Activated CD8-positive, alpha-beta memory T cell treated with anti-CD3 and anti-CD28 coated beads for 36 hours (primary cell): ENCODE measurements around the gene SLC6A16. TPM values are rescaled to one million over a fixed set of nuclear protein-coding genes. Genes with fewer than 3 reads are reported as not detected.

Experiments
- CTCF ChIA-PET: fragments of 350-600 bp; sonication (Branson Sonifier 250); formaldehyde crosslinking; loops from one replicate; lab custom pipeline; 2021; ENCODE audit warnings: antibody characterized with exemption; lab: Charles Lee
- POLR2A ChIA-PET: fragments of 350-600 bp; sonication (Branson Sonifier 250); formaldehyde crosslinking; loops from one replicate; lab custom pipeline; 2021; ENCODE audit warnings: antibody characterized with exemption; lab: Charles Lee
- total RNA-seq, 2 experiments: library from RNA; stranded (reverse); gene quantifications; one replicate each; pipeline ENCODE4 v1.2.3, GENCODE V29; 2021

The SLC6A16 gene
- total RNA-seq, 2 experiments from 2014 or later: 0.57 to 0.95 TPM

- CTCF ChIA-PET: interaction anchor here (0.8 to 1.4 kb wide), 2 partner anchors 36 to 120 kb away, joined by 3 read pairs; no protein-coding TSS in a partner anchor
Observed at GRCh38 chr19:49348305-49349189, 23.6 kb upstream of the SLC6A16 start.

GRCh38 chr19:49347835-49348234 lies 22.8 kb upstream of the SLC6A16 start:
- ChIA-PET POLR2A (interaction anchor here (0.5 kb wide), 1 partner anchor 216 kb away, joined by 5 read pairs; no protein-coding TSS in a partner anchor), CTCF (interaction anchor here (0.8 to 1.4 kb wide), 2 partner anchors 35 to 121 kb away, joined by 3 read pairs; no protein-coding TSS in a partner anchor)

More at GRCh38 chr19:49348305-49349189, 23.6 kb upstream of the SLC6A16 start:
- POLR2A ChIA-PET: no interaction called here

- CTCF ChIA-PET: no interaction called here
Observed at GRCh38 chr19:49347191-49347590, 22.2 kb upstream of the SLC6A16 start.

GRCh38 chr19:49344505-49345423 lies 19.8 kb upstream of the SLC6A16 start:
- ChIA-PET CTCF (interaction anchor here (0.6 to 0.8 kb wide), 2 partner anchors 47 to 101 kb away, joined by 3 to 4 read pairs; no protein-coding TSS in a partner anchor), POLR2A (no interaction called here)

More at GRCh38 chr19:49347191-49347590, 22.2 kb upstream of the SLC6A16 start:
- POLR2A ChIA-PET: no interaction called here

DNA sequence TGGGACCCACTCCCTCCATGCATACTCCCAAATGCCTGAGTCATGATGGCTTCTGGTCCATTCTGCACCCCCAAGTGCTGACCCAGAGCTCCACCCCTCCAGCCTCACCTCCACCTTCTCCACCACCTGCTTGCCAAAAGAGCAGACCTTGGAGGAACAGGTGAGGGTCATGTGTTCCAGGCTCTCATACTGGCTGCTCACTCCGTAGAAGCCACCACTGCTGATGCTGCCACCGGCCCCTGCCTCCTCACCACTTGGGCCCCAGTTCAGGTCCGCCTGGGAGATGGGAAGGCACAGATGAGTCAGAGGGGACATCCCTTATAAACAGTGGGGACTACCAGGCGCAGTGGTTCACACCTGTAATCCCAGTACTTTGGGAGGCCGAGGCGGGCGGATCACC lies 18.1 kb upstream of the SLC6A16 start:
- POLR2A ChIA-PET: no interaction called here

DNA sequence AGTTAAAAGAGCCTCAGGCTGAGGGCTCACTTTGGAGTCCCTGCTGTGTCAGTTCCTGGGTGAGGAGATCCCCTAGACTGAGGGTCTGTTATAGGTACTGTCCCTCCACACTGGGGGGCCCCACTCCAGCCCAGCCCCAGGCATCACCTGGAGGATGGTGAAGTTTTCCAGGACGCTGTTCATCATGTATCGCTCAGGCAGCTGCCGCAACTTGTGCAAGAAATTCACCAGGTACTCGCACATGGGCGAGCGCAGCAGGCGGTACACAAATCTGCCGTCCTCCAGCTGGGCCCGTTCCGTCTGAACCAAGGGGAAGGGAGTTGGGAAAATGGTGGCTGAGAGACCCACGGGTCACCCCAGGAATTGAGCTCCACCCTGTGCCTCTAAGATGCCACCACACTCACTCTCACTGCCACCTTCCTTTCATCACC lies 17.3 kb upstream of the SLC6A16 start:
- ChIA-PET POLR2A (no interaction called here), CTCF (no interaction called here)

More for the DNA sequence above, 18.1 kb upstream of the SLC6A16 start:
- CTCF ChIA-PET: no interaction called here

DNA sequence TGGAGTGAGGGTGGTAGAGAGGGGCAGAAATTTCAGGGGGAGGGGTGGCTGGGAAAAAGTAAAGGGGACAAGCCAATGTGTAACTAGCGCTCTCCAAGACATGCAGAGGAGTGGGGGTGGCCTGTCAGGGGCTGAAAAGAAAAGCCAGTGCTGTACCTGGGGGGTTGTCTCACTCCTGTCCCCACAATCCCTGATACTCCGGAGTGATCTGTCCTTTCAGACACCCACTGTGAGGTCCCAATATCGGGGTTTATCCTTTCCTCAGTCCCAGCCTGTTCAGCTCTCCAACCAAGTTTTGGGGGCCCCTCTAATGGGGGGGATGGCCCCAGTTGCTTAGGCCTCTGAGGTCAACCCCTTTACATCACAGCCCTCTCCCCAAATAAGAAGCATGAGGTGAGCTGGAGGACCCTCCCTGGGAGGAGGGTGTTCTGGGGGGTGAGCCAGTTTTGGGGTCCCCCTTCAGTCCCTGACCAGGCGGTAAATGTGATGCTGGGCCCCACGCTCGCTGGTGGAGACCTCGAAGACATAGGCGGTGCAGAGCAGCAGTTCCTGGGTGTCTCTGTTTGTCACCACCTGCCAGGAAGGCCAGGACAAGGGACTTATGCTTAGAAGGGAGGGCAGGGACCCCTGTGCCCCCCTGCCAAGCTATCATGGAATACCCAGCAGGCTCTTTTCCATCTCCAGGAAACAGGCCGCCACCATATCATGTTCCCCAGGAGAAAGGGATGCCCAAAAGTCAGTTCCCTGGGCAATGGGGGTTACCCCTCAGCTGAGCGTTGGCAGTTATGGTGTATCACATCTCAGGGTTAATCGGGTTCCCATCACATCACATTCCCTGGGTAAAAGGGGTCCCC lies 16.1 kb upstream of the SLC6A16 start:
- ChIA-PET CTCF (no interaction called here), POLR2A (interaction anchor here (0.6 to 0.7 kb wide), 2 partner anchors 133 to 420 kb away, joined by 3 to 6 read pairs; partner anchors contain the start of gene FLT3LG)

DNA sequence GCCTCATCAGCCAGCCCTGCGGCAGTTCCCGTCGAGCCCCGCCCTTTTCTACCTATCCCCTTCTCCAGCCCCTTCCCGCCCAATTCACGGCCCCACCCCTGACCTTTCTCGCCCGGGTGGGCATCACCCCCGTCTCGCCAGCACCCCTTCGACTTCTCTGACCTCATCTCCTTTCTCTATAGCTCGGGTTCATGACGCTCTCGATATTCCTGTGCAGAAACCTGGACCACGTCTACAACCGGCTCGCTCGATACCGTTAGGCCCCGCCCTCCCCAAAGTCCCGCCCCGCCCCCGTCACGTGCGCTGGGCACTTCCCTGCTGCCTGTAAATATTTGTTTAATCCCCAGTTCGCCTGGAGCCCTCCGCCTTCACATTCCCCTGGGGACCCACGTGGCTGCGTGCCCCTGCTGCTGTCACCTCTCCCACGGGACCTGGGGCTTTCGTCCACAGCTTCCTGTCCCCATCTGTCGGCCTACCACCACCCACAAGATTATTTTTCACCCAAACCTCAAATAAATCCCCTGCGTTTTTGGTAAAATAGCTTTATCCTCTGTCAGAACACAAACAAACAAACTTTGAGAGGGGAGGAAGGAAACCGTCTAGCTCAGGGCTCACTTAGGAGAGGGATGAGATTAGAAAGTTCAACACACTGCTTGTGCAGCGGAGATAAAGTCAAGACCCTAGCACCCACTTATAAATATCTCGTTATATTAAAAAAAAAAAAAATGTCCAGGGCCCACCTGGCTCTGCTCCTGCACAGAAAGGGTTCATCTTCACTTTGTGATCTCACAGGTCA lies 15.3 kb upstream of the SLC6A16 start:
- POLR2A ChIA-PET: interaction anchor here (0.6 to 0.7 kb wide), 2 partner anchors 108 to 221 kb away, joined by 3 read pairs; no protein-coding TSS in a partner anchor

GRCh38 chr19:49339301-49340068 lies 14.5 kb upstream of the SLC6A16 start:
- CTCF ChIA-PET: interaction anchor here (0.7 kb wide), 1 partner anchor 53 kb away, joined by 3 read pairs; no protein-coding TSS in a partner anchor
- POLR2A ChIA-PET: no interaction called here

More for the DNA sequence above, 15.3 kb upstream of the SLC6A16 start:
- CTCF ChIA-PET: interaction anchor here (0.7 kb wide), 1 partner anchor 52 kb away, joined by 3 read pairs; no protein-coding TSS in a partner anchor

DNA sequence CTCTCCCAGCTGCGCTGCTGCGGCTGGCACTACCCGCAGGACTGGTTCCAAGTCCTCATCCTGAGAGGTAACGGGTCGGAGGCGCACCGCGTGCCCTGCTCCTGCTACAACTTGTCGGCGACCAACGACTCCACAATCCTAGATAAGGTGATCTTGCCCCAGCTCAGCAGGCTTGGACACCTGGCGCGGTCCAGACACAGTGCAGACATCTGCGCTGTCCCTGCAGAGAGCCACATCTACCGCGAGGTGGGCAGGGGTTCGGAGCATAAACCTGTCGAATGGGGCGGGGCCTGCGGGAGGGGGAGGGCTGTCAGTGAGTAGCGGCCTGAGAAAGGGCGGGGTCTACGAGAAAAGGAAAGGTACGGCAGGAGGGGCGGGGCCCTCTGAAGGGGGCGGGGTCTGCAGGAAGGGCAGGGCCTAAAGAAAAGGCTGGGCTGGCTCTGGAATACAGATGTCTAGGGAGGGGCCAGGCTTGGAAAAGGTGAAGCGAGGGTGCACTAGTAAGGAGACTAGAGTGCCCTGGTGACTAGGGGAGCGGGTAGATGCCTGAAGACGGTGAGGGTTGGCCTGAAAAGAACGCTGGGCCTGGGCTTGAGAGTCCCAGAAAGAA lies 13.8 kb upstream of the SLC6A16 start:
- CTCF ChIA-PET: interaction anchor here (0.8 kb wide), 1 partner anchor 11 kb away, joined by 4 read pairs; no protein-coding TSS in a partner anchor
- POLR2A ChIA-PET: no interaction called here

DNA sequence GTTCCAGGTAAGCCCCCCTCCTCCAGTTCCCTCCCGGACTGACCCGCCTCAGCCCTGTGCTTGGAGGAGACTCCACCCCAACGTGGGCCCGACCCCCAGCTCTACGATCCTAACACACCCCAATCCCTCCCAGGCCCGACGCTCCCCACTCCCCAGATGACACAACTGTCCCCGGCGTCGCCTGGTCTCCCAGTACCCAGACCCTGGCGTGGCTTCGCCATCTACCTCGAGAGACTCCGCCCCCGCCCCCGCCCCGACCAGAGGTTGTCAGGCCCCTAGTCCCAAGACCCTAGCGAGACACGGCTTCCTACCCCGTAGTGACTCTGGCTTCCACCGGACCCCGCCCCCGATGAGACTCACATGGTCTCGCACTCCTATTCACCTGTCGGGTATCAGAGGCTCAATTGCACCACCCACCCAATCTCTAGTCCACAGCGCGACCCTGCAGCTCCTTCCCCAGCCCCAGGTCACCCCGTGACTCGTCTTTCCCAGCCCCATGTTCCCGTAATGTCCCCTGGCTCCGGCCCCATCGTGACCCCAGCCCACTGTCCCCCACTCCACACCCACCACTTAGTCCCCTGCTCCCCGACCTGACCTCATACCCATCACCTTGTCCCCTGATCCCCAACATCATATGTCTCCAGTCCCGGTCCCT lies 13.2 kb upstream of the SLC6A16 start:
- ChIA-PET POLR2A (no interaction called here), CTCF (interaction anchor here (0.8 kb wide), 1 partner anchor 10 kb away, joined by 4 read pairs; no protein-coding TSS in a partner anchor)

DNA sequence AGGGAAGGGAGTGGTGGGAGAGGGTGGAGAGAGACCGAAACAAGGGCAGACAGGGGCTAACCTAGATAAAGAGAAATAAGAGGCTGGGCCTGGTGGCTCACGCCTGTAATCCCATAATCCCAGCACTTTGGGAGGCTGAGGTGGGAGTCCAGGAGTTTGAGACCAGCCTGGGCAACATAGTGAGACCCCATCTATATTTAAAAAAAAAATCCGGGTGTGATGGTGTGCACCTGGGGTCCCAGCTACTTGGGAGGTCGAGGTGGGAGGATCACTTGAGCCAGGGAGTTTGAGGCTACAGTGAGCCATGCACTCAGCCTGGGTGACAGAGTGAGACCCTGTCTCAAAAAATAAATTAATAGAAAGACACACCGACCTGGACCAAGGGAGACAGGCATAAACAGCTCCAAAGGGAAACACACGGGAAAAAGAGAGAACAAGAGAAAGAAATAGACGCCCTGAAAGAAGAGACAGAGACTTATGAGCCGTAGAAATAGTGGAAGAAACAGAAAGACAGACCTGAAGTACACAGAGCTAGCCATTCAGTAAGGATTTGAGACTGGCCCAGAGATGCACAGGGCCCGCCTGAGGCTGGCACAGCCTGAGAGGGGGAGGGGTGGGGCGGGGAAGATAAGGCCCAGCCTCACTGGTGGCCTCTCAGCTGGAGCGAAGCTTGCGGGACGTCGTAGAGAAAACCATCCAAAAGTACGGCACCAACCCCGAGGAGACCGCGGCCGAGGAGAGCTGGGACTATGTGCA lies 12.5 kb upstream of the SLC6A16 start:
- POLR2A ChIA-PET: no interaction called here
- CTCF ChIA-PET: no interaction called here

DNA sequence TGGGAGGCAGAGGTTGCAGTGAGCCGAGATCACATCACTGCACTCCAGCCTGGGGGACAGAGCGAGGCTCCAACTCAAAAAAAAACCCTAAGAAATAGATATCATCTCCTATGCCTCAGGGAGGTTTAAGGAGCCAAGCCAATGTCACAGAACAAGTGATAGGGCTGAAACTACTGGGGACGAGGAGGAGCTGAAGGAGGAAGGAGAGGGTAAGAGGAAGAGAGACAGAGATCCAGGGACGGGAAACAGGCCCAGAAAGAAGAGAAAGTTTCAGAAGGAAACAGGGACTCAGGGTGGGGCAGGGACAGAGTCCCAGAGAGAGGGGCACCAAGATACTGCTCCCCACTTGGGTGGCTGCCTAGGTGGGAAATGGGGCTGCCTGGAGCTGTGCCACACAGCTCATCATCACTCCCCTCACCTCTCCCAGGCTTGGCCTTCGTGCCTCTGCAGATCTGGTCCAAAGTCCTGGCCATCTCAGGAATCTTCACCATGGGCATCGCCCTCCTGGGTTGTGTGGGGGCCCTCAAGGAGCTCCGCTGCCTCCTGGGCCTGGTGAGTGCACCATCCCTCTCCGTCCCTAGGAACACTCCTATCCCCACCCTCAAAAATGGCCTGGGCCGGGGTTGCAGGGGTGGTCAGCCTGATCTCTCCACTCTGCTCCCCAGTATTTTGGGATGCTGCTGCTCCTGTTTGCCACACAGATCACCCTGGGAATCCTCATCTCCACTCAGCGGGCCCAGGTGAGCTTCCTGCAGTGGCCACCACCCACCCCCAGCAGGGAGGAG lies 11.7 kb upstream of the SLC6A16 start:
- ChIA-PET POLR2A (no interaction called here), CTCF (interaction anchor here (0.9 kb wide), 1 partner anchor 9 kb away, joined by 3 read pairs; no protein-coding TSS in a partner anchor)
